Measurements from ENCODE around the gene PDZD4.

Gene PDZD4

DNA sequence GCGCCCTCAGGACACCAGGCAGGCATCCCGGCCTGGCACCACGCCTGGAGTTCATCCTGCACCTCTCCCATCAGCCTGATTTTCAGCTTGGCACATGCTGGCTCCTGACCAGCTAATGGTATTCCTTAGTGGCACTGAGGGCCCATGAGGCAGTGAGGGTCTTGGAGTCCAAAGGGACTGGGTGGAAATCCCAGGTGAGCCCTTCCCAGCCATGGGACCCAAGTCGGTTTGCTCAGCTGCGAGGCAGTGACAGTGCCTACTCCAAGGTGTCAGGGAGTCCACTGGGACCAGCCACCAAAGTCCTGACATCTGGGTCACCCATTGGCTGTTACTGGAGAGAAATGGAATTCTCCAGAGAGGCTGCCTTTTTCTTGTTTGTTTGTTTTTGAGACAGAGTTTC, 31.0 kb downstream of the PDZD4 start:
- H3K9me3 Mint-ChIP-seq, result no peaks in the 10 kb centered on the region
- H3K27ac Mint-ChIP-seq, result no peak overlapping the region
- DNase-seq, result no peak
- no peak overlapping the region for H3K4me3 Mint-ChIP-seq
- H3K27me3 Mint-ChIP-seq, result peaks cover 10% of the 10 kb centered on the region
- H3K4me1 Mint-ChIP-seq (ENCODE audit: low read depth), result peaks cover 16% of the 10 kb centered on the region
- peaks cover 39% of the 10 kb centered on the region for H3K36me3 Mint-ChIP-seq (ENCODE audit: low read depth)

DNA sequence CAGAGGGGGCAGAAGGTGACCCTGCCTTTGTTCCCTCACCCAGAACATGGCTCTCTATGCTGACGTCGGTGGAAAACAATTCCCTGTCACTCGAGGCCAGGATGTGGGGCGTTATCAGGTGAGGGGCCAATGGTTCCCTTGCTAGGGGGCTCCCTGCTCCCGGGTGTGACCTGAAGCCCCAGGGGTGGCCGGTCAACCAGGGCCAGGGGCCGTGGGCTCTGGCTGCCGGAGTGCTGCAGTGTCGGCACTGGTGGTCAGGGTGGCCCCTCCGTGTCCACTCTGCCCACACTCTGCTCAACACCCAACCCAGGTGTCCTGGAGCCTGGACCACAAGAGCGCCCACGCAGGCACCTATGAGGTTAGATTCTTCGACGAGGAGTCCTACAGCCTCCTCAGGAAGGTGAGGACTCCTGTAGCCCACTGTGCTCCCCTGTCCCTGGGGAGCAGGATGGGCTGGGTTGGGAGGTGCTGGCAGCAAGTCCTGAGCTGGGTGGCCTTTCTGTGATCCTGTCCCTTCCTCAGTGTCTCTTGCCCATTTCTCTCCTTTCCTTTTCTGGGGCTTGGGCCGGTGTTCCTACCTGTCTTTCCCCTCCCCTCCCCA, 32.8 kb downstream of the PDZD4 start:
- H3K27me3 Mint-ChIP-seq, result peaks cover 14% of the 10 kb centered on the region
- DNase-seq, result no peak
- H3K27ac Mint-ChIP-seq, result no peak overlapping the region
- H3K36me3 Mint-ChIP-seq (ENCODE audit: low read depth), result peaks cover 48% of the 10 kb centered on the region
- no peaks in the 10 kb centered on the region for H3K9me3 Mint-ChIP-seq
- no peak overlapping the region for H3K4me3 Mint-ChIP-seq
- peaks cover 21% of the 10 kb centered on the region for H3K4me1 Mint-ChIP-seq (ENCODE audit: low read depth)

GRCh38 chrX:153794897-153795816, 35.2 kb downstream of the PDZD4 start:
- peak overlapping the region; percentile 96 for H3K27ac Mint-ChIP-seq
- peaks cover 21% of the 10 kb centered on the region for H3K4me1 Mint-ChIP-seq (ENCODE audit: low read depth)
- H3K27me3 Mint-ChIP-seq, result peaks cover 17% of the 10 kb centered on the region
- peaks cover 56% of the 10 kb centered on the region for H3K36me3 Mint-ChIP-seq (ENCODE audit: low read depth)
- no peaks in the 10 kb centered on the region for H3K9me3 Mint-ChIP-seq
- H3K4me3 Mint-ChIP-seq, result peak overlapping the region; percentile 91
- DNase-seq, result no peak

DNA sequence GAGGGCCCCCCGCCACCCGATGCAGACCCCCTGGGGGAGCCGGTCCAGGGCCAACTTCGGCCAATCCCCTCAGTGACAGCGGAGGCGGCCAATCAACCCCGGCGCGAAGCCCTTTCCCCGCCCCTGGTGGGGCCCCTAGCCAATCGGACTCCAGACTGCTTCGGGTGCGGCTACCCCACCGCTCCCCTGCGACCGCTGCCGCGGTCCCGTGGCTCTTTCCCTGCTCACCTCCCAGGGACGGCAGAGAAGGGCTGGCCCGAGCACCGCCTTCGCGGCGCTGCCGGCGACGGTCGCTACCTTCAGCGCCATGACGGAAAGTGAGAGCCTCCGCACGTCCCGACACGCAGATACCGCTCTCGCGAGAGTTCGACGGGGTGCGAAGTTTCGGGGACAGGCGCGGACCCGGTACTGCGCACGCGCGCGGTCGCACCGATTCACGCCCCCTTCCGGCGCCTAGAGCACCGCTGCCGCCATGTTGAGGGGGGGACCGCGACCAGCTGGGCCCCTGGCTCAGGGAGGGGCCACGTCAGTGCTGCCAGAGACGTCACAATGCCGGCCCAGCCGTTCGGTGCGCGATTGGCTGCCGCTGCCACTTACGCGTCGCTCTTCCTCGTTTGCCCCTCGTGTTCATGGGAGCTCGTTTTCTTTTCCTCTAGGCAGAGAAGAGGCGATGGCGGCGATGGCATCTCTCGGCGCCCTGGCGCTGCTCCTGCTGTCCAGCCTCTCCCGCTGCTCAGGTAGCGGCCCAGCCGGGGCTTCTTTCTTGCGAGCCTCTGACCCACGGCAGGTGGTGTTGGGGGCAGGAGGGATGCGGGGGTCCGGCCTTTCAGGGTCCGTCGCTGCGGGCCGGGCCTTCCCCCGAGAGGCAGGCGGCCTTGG, 36.1 kb downstream of the PDZD4 start, which contains the start of the genes IDH3G and SSR4:
TSS of gene IDH3G (minus strand) at position 358 of the 879 bp plus-strand sequence. CDS start at position 309, 49 bp downstream.
TSS of gene SSR4 (plus strand) at position 651 of the 879 bp plus-strand sequence. CDS start at position 671, 20 bp downstream.
- peak; percentile 92 for DNase-seq
- H3K27ac Mint-ChIP-seq, result peak within 1 kb of the TSS; percentile 96
- H3K4me1 Mint-ChIP-seq (ENCODE audit: low read depth), result peaks cover 21% of the 10 kb centered on the region
- H3K27me3 Mint-ChIP-seq, result peaks cover 17% of the 10 kb centered on the region
- peak within 1 kb of the TSS; percentile 91 for H3K4me3 Mint-ChIP-seq
- no peaks in the 10 kb centered on the region for H3K9me3 Mint-ChIP-seq
- H3K36me3 Mint-ChIP-seq (ENCODE audit: low read depth), result peaks cover 62% of the 10 kb centered on the region

- H3K27me3 Mint-ChIP-seq, result peaks cover 17% of the 10 kb centered on the region
- no peak for DNase-seq
- H3K9me3 Mint-ChIP-seq, result no peaks in the 10 kb centered on the region
- H3K27ac Mint-ChIP-seq, result peak overlapping the region; percentile 96
- H3K4me3 Mint-ChIP-seq, result peak overlapping the region; percentile 91
- peaks cover 21% of the 10 kb centered on the region for H3K4me1 Mint-ChIP-seq (ENCODE audit: low read depth)
- H3K36me3 Mint-ChIP-seq (ENCODE audit: low read depth), result peaks cover 59% of the 10 kb centered on the region
Observed at GRCh38 chrX:153793291-153793690, 37.1 kb downstream of the PDZD4 start.

GRCh38 chrX:153792368-153792767, 38.0 kb downstream of the PDZD4 start:
- peak overlapping the region; percentile 91 for H3K4me3 Mint-ChIP-seq
- no peak overlapping the region for H3K27ac Mint-ChIP-seq
- H3K4me1 Mint-ChIP-seq (ENCODE audit: low read depth), result peaks cover 20% of the 10 kb centered on the region
- peaks cover 61% of the 10 kb centered on the region for H3K36me3 Mint-ChIP-seq (ENCODE audit: low read depth)
- H3K27me3 Mint-ChIP-seq, result peaks cover 17% of the 10 kb centered on the region
- DNase-seq, result no peak
- no peaks in the 10 kb centered on the region for H3K9me3 Mint-ChIP-seq

DNA sequence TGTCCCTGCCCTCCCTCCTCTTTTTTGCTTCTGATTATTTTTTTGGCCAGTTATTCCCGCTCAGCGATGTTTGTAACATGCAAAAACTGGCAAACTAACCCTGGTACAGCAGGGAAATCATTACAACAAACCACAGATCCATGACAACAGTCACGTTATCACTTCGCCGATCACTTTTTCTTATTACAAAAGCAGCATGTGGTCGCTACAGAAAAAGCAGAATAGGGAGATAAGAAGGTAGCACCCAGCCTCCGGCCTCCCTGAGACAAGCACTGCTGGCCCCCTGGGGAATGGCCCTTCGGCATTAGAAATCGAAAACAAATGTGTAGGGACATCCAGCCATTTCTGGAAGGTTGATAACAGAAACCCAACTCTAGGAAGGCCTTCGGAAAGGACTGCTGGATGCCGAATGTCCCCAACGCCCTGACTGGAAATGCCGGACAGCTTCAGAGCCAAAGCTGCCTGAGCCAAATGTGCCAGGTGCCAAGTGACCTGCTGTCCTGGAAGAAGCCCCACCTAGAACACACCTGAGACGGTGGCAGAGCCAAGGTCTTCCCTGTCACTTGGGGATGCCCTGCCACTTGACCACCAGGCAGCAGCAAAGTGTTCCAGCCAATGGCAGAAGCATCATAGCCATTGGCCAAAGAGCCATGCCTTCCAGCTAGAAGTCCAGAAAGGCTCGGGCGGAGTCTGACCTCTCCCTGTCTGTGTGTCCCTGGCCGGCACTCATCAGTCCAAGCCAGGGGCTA, 39.1 kb downstream of the PDZD4 start:
- Mint-ChIP-seq H3K4me3 (no peak overlapping the region), H3K27me3 (peaks cover 14% of the 10 kb centered on the region), H3K36me3 (ENCODE audit: low read depth) (peaks cover 58% of the 10 kb centered on the region), H3K9me3 (no peaks in the 10 kb centered on the region), H3K27ac (no peak overlapping the region), H3K4me1 (ENCODE audit: low read depth) (peaks cover 12% of the 10 kb centered on the region)
- no peak for DNase-seq

DNA sequence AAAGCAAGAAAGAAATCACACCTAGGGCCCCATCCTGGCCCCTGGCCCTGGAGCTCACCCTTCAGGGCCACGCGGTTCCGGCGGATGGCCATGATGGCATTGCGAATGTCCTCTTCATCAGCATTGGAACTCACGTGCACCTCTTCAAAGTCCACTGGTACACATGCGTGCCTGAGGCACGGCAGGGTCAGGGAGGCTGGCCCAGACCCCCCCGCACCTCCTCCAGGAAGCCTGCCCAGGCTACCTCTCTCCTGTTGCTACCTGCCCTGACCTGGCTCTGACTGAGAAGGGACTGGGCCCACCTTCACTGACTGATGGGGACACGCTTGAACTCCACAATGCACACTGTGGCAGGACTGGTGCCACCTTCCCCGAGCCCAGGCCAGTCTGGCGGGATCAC, 40.7 kb downstream of the PDZD4 start:
- no peak overlapping the region for H3K4me3 Mint-ChIP-seq
- no peaks in the 10 kb centered on the region for H3K9me3 Mint-ChIP-seq
- peaks cover 10% of the 10 kb centered on the region for H3K27me3 Mint-ChIP-seq
- H3K4me1 Mint-ChIP-seq (ENCODE audit: low read depth), result peaks cover 6% of the 10 kb centered on the region
- H3K36me3 Mint-ChIP-seq (ENCODE audit: low read depth), result peaks cover 59% of the 10 kb centered on the region
- no peak for DNase-seq
- no peak overlapping the region for H3K27ac Mint-ChIP-seq

DNA sequence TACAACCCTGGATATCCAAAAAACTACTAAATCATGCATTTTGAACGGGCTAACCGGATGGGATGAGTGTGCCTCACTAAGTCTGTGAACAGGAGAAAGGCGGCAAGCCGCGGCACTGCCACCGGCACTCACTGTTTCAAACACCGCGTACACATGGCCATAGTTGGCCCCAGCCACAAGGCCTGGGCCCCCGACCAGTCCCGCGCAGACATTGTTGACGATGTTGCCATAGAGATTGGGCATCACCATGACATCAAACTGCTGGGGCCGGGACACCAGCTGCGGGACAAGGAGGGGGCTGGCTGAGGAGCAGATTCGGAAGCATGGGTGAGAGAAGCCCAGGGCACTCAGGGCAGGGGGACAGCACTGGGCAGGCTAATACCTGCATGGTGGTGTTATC, 43.7 kb downstream of the PDZD4 start:
- Mint-ChIP-seq H3K9me3 (no peaks in the 10 kb centered on the region), H3K36me3 (ENCODE audit: low read depth) (peaks cover 52% of the 10 kb centered on the region), H3K27me3 (peaks cover 7% of the 10 kb centered on the region), H3K4me3 (no peak overlapping the region), H3K27ac (no peak overlapping the region), H3K4me1 (ENCODE audit: low read depth) (no peaks in the 10 kb centered on the region)
- DNase-seq, result no peak

- peaks cover 13% of the 10 kb centered on the region for H3K27me3 Mint-ChIP-seq
- no peak overlapping the region for H3K4me3 Mint-ChIP-seq
- peaks cover 3% of the 10 kb centered on the region for H3K4me1 Mint-ChIP-seq (ENCODE audit: low read depth)
- H3K27ac Mint-ChIP-seq, result no peak overlapping the region
- no peaks in the 10 kb centered on the region for H3K9me3 Mint-ChIP-seq
- DNase-seq, result no peak
- H3K36me3 Mint-ChIP-seq (ENCODE audit: low read depth), result peaks cover 38% of the 10 kb centered on the region
Observed at GRCh38 chrX:153784325-153784967, 45.9 kb downstream of the PDZD4 start.

DNA sequence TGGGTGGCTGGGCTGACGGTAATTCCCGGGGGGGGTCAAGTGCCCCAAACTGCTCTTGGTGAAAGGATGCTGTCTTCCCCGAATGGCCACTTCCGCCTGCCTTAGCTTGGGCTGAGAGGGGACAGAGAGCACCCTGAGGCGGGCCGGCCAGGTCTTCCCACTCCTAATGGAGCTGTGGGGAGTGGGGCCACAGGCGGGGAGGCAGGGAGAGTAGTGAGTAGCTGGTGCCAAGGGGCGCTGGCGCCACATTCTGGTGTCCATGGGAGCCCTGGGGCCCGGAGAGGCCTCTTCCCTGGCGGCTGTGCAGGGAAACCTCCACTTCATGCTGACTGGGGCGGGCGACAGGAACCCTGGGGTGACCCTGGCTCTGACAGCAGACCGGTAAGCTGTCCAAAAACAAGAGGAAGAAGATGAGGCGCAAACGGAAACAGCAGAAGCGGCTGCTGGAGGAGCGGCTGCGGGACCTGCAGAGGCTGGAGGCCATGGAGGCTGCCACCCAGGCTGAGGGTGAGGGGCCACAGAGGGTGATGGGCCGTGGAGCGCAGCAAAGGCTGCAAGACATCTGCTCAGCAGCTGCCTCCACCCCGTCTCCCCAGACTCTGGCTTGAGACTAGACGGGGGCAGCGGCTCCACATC, 46.8 kb downstream of the PDZD4 start:
- no peak for DNase-seq
- Mint-ChIP-seq H3K27ac (no peak overlapping the region), H3K9me3 (no peaks in the 10 kb centered on the region), H3K4me1 (ENCODE audit: low read depth) (peaks cover 3% of the 10 kb centered on the region), H3K4me3 (no peak overlapping the region), H3K36me3 (ENCODE audit: low read depth) (peaks cover 29% of the 10 kb centered on the region), H3K27me3 (peaks cover 13% of the 10 kb centered on the region)

- no peak for DNase-seq
- Mint-ChIP-seq H3K27me3 (peaks cover 16% of the 10 kb centered on the region), H3K4me3 (no peak overlapping the region), H3K36me3 (ENCODE audit: low read depth) (peaks cover 26% of the 10 kb centered on the region), H3K4me1 (ENCODE audit: low read depth) (peaks cover 3% of the 10 kb centered on the region), H3K9me3 (no peaks in the 10 kb centered on the region), H3K27ac (no peak overlapping the region)
Observed at GRCh38 chrX:153782871-153783270, 47.5 kb downstream of the PDZD4 start.

DNA sequence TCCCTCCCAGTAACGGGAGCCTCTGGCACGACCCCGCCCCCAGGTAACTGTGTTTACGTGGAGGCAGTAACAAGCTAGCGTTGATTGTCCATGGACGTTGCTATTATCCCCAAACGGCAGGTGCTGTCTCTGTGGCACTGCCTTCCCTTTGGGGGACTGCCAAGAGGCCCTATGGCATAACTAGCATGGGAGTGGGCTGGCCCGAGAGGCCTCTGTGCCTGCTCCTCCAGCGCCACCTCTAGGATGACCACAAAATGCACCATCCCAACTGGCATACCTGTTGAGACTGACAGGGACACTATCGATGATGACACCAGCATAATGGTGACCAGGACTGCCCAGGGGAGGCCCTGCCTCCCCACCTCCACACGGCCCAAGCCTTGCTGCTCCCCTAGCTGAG, 48.0 kb downstream of the PDZD4 start:
- H3K36me3 Mint-ChIP-seq (ENCODE audit: low read depth), result peaks cover 23% of the 10 kb centered on the region
- no peaks in the 10 kb centered on the region for H3K9me3 Mint-ChIP-seq
- no peak for DNase-seq
- H3K27me3 Mint-ChIP-seq, result peaks cover 17% of the 10 kb centered on the region
- no peak overlapping the region for H3K4me3 Mint-ChIP-seq
- no peak overlapping the region for H3K27ac Mint-ChIP-seq
- H3K4me1 Mint-ChIP-seq (ENCODE audit: low read depth), result peaks cover 3% of the 10 kb centered on the region
